H1 (cell line): ENCODE results near the gene IGF1. TPM values are rescaled to one million over a fixed set of nuclear protein-coding genes. Genes with fewer than 3 reads are reported as not detected.

Source experiments
- CTCF ChIA-PET: fragments of 300-600 bp; sonication (Branson Sonifier 250); formaldehyde crosslinking; loops from one replicate; lab custom pipeline; 2021; ENCODE audit not compliant: partially characterized antibody; lab: Charles Lee
- POLR2A ChIA-PET: fragments of 300-600 bp; sonication (Branson Sonifier 250); formaldehyde crosslinking; loops from one replicate; lab custom pipeline; 2021; ENCODE audit warnings: inconsistent platforms; ENCODE audit not compliant: partially characterized antibody; lab: Charles Lee
- DNase-seq, 2 experiments: peaks; one replicate each; pipeline versions ENCODE4 v3.0.0 to v3.0.0-alpha.2; 2010 to 2022; ENCODE audit warnings: low spot score in 2 of 2, low read depth in 1 of 2, mixed read lengths in 1 of 2
- FAIRE-seq: peaks from 2 replicates; lab custom pipeline; 2011; peaks lifted over from hg19 to GRCh38; lab: Jason Lieb, UNC
- H2AFZ ChIP-seq: 2 replicates; pipeline ENCODE4 v1.8.1; 2012; ENCODE audit warnings: low read length, inconsistent platforms
- H2AK5ac ChIP-seq: 2 replicates; pipeline ENCODE4 v1.6.1; 2013; ENCODE audit warnings: low read depth, low read length
- H2BK120ac ChIP-seq: replicated peaks from 2 replicates; pipeline ENCODE3; 2013; ENCODE audit warnings: low read depth, low read length, inconsistent platforms
- H2BK12ac ChIP-seq: 2 replicates; pipeline ENCODE4 v1.6.1; 2013; ENCODE audit warnings: low read depth, low read length
- H2BK15ac ChIP-seq: 2 replicates; pipeline ENCODE4 v1.6.1; 2013; ENCODE audit warnings: low read length
- H2BK20ac ChIP-seq: 2 replicates; pipeline ENCODE4 v1.6.1; 2013; ENCODE audit warnings: low read length
- H2BK5ac ChIP-seq: 2 replicates; pipeline ENCODE4 v1.6.1; 2013; ENCODE audit warnings: low read depth, low read length
- H3K14ac ChIP-seq: 2 replicates; pipeline ENCODE4 v1.6.1; 2013; ENCODE audit warnings: inconsistent platforms; ENCODE audit not compliant: insufficient read length
- H3K18ac ChIP-seq: 2 replicates; pipeline ENCODE4 v1.6.1; 2013; ENCODE audit warnings: low read length; ENCODE audit errors: extremely low read depth
- H3K23ac ChIP-seq: 2 replicates; pipeline ENCODE4 v1.6.1; 2013; ENCODE audit warnings: inconsistent platforms; ENCODE audit not compliant: insufficient read length
- H3K23me2 ChIP-seq: 2 replicates; pipeline ENCODE4 v1.6.1; 2013; ENCODE audit warnings: low read depth, low read length
- H3K27ac ChIP-seq: 2 replicates; pipeline ENCODE4 v1.6.1; 2011; ENCODE audit warnings: low read depth, low read length, inconsistent platforms
- H3K27me3 ChIP-seq, 4 experiments: replicated peaks in 1 of 4; 1 replicate in 1 of 4; 2 replicates in 3 of 4; pipeline versions ENCODE4 v1.6.1 to v1.8.1; 2011 to 2013; ENCODE audit warnings: low read length in 3 of 4, mild to moderate bottlenecking in 3 of 4, inconsistent platforms in 2 of 4, mixed read lengths in 2 of 4, moderate library complexity in 1 of 4; ENCODE audit not compliant: control insufficient read depth in 3 of 4, insufficient read depth in 3 of 4; ENCODE audit errors: extremely low read depth in 1 of 4
- H3K36me3 ChIP-seq, 4 experiments: 2 replicates each; pipeline versions ENCODE4 v1.6.1 to v1.8.1; 2011 to 2013; ENCODE audit warnings: mild to moderate bottlenecking in 4 of 4, low read length in 3 of 4, moderate library complexity in 2 of 4, control low read depth in 1 of 4, inconsistent platforms in 1 of 4; ENCODE audit not compliant: insufficient read depth in 4 of 4, control insufficient read depth in 2 of 4
- H3K4ac ChIP-seq: replicated peaks from 2 replicates; pipeline ENCODE3; 2013; ENCODE audit warnings: low read length, low read depth, mixed read lengths, inconsistent platforms; ENCODE audit not compliant: insufficient read length
- H3K4me1 ChIP-seq, 4 experiments: replicated peaks in 1 of 4; 1 replicate in 1 of 4; 2 replicates in 3 of 4; pipeline versions ENCODE4 v1.6.1 to v1.8.1; 2011 to 2013; ENCODE audit warnings: low read length in 3 of 4, inconsistent platforms in 2 of 4, mixed read lengths in 1 of 4; ENCODE audit not compliant: insufficient read depth in 4 of 4, control insufficient read depth in 3 of 4
- H3K4me2 ChIP-seq, 2 experiments: 2 replicates each; pipeline versions ENCODE4 v1.6.1 to v1.8.1; 2011 to 2013; ENCODE audit warnings: low read depth in 2 of 2, low read length in 2 of 2, control low read depth in 1 of 2, inconsistent platforms in 1 of 2, mild to moderate bottlenecking in 1 of 2; ENCODE audit not compliant: insufficient read depth in 1 of 2
- H3K4me3 ChIP-seq, 4 experiments: fragments of 200-600, 300-600 bp in 1 of 4; sonication (generic), shearing (Covaris generic), sonication (Bioruptor Twin) in 1 of 4; 2 replicates each; pipeline versions ENCODE4 v1.5.1 to v1.8.1; 2011 to 2016; ENCODE audit warnings: low read length in 4 of 4, low read depth in 3 of 4, control low read depth in 2 of 4, inconsistent platforms in 2 of 4, mild to moderate bottlenecking in 2 of 4, mixed read lengths in 1 of 4, moderate library complexity in 1 of 4; ENCODE audit not compliant: insufficient read depth in 2 of 4; ENCODE audit errors: extremely low read depth in 1 of 4
- H3K56ac ChIP-seq: replicated peaks from 2 replicates; pipeline ENCODE3; 2013; ENCODE audit warnings: low read depth, mild to moderate bottlenecking, mixed read lengths, low read length, inconsistent platforms; ENCODE audit not compliant: insufficient read length
- H3K79me1 ChIP-seq: 2 replicates; pipeline ENCODE4 v1.6.1; 2013; ENCODE audit warnings: low read depth, low read length, control low read depth
- H3K79me2 ChIP-seq, 2 experiments: 2 replicates each; pipeline versions ENCODE4 v1.6.1 to v1.8.1; 2012 to 2013; ENCODE audit warnings: low read length in 2 of 2, mild to moderate bottlenecking in 2 of 2, inconsistent platforms in 1 of 2; ENCODE audit not compliant: insufficient read depth in 2 of 2, control insufficient read depth in 1 of 2
- H3K9ac ChIP-seq, 4 experiments: replicated peaks in 1 of 4; 1 replicate in 1 of 4; 2 replicates in 3 of 4; pipeline versions ENCODE4 v1.6.1 to v1.8.1; 2011 to 2013; ENCODE audit warnings: low read depth in 3 of 4, low read length in 3 of 4, control low read depth in 2 of 4, mild to moderate bottlenecking in 2 of 4, moderate library complexity in 2 of 4, inconsistent platforms in 1 of 4; ENCODE audit errors: extremely low read depth in 1 of 4
- H3K9me3 ChIP-seq, 2 experiments: 2 replicates each; pipeline versions ENCODE4 v1.6.1 to v1.8.1; 2012 to 2013; ENCODE audit warnings: mild to moderate bottlenecking in 2 of 2, moderate library complexity in 2 of 2, control low read depth in 1 of 2, inconsistent platforms in 1 of 2, low read depth in 1 of 2, low read length in 1 of 2, mixed read lengths in 1 of 2; ENCODE audit not compliant: insufficient read depth in 2 of 2
- H4K20me1 ChIP-seq, 2 experiments: replicated peaks in 1 of 2; 2 replicates each; pipeline versions ENCODE3 to v1.8.1; 2011 to 2013; ENCODE audit warnings: inconsistent platforms in 2 of 2, low read length in 2 of 2, mild to moderate bottlenecking in 1 of 2; ENCODE audit not compliant: insufficient read depth in 2 of 2, control insufficient read depth in 1 of 2
- H4K5ac ChIP-seq: 2 replicates; pipeline ENCODE4 v1.6.1; 2013; ENCODE audit warnings: low read length, low read depth, mixed read lengths, inconsistent platforms; ENCODE audit not compliant: insufficient read length
- H4K8ac ChIP-seq: 2 replicates; pipeline ENCODE4 v1.8.0; 2013; ENCODE audit warnings: mild to moderate bottlenecking, moderate library complexity, low read length, inconsistent platforms; ENCODE audit not compliant: insufficient read depth; ENCODE audit errors: extremely low read depth
- H4K91ac ChIP-seq: replicated peaks from 2 replicates; pipeline ENCODE3; 2013; ENCODE audit warnings: low read length, mixed read lengths, inconsistent platforms; ENCODE audit not compliant: insufficient read length
- GABPA ChIP-seq: IDR thresholded peaks from 2 replicates; pipeline ENCODE4 v1.6.1; 2011; ENCODE audit warnings: mild to moderate bottlenecking, low read length, moderate library complexity, borderline replicate concordance; ENCODE audit not compliant: insufficient read depth
- WGBS, 2 experiments: shearing (Covaris generic) in 1 of 2; methylation state at CpG; one replicate each; pipeline versions ENCODE4 v1.1.6 to v1.1.7; 2013 to 2015; ENCODE audit warnings: low lambda C conversion rate in 2 of 2, mixed read lengths in 2 of 2, inconsistent platforms in 1 of 2, low coverage in 1 of 2, missing lambda C conversion rate in 1 of 2; ENCODE audit not compliant: insufficient replicate concordance in 2 of 2, insufficient coverage in 1 of 2, insufficient read length in 1 of 2; ENCODE audit errors: extremely low coverage in 1 of 2, missing lambda C conversion rate in 1 of 2; 5-methylcytosine and 5-hydroxymethylcytosine counted together
- polyA plus RNA-seq, 7 experiments: library from polyadenylated mRNA; depleted of rRNA in 3 of 7; stranded (reverse) in 5 of 7; unstranded in 2 of 7; fragments of >200 nt in 5 of 7; fragments of 200-250 nt in 2 of 7; gene quantifications; 1 replicate in 5 of 7; 2 replicates in 1 of 7; 4 replicates in 1 of 7; pipeline versions ENCODE4 v1.2.1 to v1.2.3, GENCODE V29; 2011 to 2013; ENCODE audit warnings: missing spikeins in 2 of 7, mixed read lengths in 2 of 7
- total RNA-seq: library from RNA; stranded (reverse); fragmentation: NEBNext Ultra II Directional; extraction: Animal tissue kit (Norgen Biotek cat#: 25700); gene quantifications from 2 replicates; pipeline ENCODE4 v1.2.1, GENCODE V29; 2021

IGF1 gene
- total and polyA plus RNA-seq, 2 of the 8 experiments (the other 6 are each of a cell fraction or from before 2014, with no cell fraction given), result not detected

DNA sequence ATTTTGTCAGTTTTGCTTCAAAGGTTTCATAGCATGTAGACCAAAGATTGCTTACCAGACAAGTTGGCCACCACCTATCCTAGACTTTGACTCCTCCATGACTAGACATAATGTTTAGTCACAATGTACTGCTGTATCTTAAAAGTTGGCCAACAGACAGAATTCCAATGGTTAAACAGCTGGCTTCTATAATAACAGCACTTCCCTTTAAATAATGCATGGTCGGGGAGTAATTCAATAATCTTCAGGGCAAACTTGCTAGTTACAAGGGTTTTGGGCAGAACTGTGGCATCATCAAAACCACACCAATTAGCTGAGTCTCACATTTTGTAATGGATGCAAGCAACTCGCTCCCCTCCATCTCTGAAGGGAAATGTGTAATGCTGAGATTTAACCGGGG is 56.9 kb downstream of the IGF1 start:
- H3K9ac ChIP-seq, result no peak overlapping the region
- no peaks in the 10 kb centered on the region for H4K20me1 ChIP-seq
- no peak overlapping the region for H3K4me3 ChIP-seq
- FAIRE-seq (no peak), DNase-seq (no peak)
- H3K23me2 ChIP-seq, result no peaks in the 10 kb centered on the region
- no peak overlapping the region for H3K56ac ChIP-seq
- no peak for TF ChIP-seq GABPA
- H3K14ac ChIP-seq, result no peak overlapping the region
- H2BK12ac ChIP-seq, result no peak overlapping the region
- no peak overlapping the region for H2BK15ac ChIP-seq
- H2AK5ac ChIP-seq, result no peak overlapping the region
- no peak overlapping the region for H3K4ac ChIP-seq
- no peak overlapping the region for H3K27ac ChIP-seq
- no peaks in the 10 kb centered on the region for H3K36me3 ChIP-seq
- H4K91ac ChIP-seq, result no peak overlapping the region
- CTCF ChIA-PET, result no interaction called here
- 91% methylated on average over 3 of the region's 3 CpGs; no CpG with 5 or more reads in 1 of the 2 experiments for WGBS, 2 experiments
- H4K8ac ChIP-seq, result no peak overlapping the region
- no peaks in the 10 kb centered on the region for H3K27me3 ChIP-seq
- no peaks in the 10 kb centered on the region for H3K79me2 ChIP-seq
- H4K5ac ChIP-seq, result no peak overlapping the region
- H2BK20ac ChIP-seq, result no peak overlapping the region
- H3K4me1 ChIP-seq, result no peaks in the 10 kb centered on the region; a peak in 1 of 7 replicates
- H3K9me3 ChIP-seq, result no peaks in the 10 kb centered on the region
- H2AFZ ChIP-seq, result no peak overlapping the region
- H3K23ac ChIP-seq, result no peak overlapping the region
- H2BK5ac ChIP-seq, result no peak overlapping the region
- POLR2A ChIA-PET, result no interaction called here
- H3K18ac ChIP-seq, result no peak overlapping the region
- H3K4me2 ChIP-seq, result no peak overlapping the region
- no peaks in the 10 kb centered on the region for H3K79me1 ChIP-seq
- H2BK120ac ChIP-seq, result no peak overlapping the region
